ENCODE measurements around the gene NCOA3. TPM values are rescaled to one million over a fixed set of nuclear protein-coding genes. Genes with fewer than 3 reads are reported as not detected.

Gene NCOA3
- polyA plus RNA-seq, 3 donors: 13.5 to 21.8 (median 21.3) TPM

DNA sequence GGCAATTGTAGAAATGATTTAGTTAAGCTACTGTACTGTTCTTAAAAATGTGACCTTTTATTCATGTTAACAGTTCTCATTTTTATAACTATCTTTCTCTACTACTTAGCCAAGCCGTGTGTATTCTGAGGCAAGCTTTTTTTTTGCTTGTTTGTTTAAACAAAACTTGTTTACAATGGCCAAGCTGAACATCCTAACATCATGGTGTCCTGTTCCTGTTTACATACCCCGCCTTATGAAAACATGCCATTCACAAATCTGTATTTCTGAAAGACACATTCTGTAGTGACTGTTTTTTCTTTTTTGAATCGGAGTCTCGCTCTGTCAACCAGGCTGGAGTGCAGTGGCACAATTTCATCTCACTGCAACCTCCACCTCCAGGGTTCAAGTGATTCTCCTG is 140.9 kb downstream of the NCOA3 start:
- no peak overlapping the region for H3K4me3 ChIP-seq (replicated peaks in 1 of 3; ENCODE audit: low read depth in 2 of 3, low read length in 3 of 3)
- no peak overlapping the region for H2AFZ ChIP-seq (ENCODE audit: insufficient read depth, low read depth, low read length, poor library complexity, severe bottlenecking)
- Mint-ChIP-seq H3K4me3 (no peak overlapping the region), H3K27ac (peak overlapping the region in 1 of 7 donors; percentile 30), H3K36me3 (peaks cover 76 to 94% of the 10 kb centered on the region in 2 donors), H3K27me3 (ENCODE audit: low read depth in 3 of 3) (no peaks in the 10 kb centered on the region), H3K4me1 (no peaks in the 10 kb centered on the region), H3K9me3 (peaks cover 0 to 2% (median 0%) of the 10 kb centered on the region in 7 donors)
- peaks cover 62% of the 10 kb centered on the region for H4K20me1 ChIP-seq (ENCODE audit: insufficient read depth, low read length)
- H3K36me3 ChIP-seq (replicated peaks in 1 of 2; ENCODE audit: control insufficient read depth in 1 of 2, insufficient read depth in 2 of 2, low read length in 2 of 2): peaks cover 69 to 99% of the 10 kb centered on the region in 2 donors
- no peak overlapping the region for H3K27ac ChIP-seq (ENCODE audit: low read depth in 1 of 2, low read length in 2 of 2)
- H3K9ac ChIP-seq (ENCODE audit: insufficient read depth, low read length, poor library complexity, severe bottlenecking): no peak overlapping the region
- no peaks in the 10 kb centered on the region for H3K4me1 ChIP-seq (ENCODE audit: control insufficient read depth in 1 of 2, insufficient read depth in 2 of 2, low read length in 2 of 2)
- 100% methylated on average over 2 of the region's 4 CpGs for WGBS (ENCODE audit: insufficient coverage)
- H3K9me3 ChIP-seq (replicated peaks in 1 of 2; ENCODE audit: control insufficient read depth in 1 of 2, insufficient read depth in 1 of 2, low read length in 2 of 2): no peaks in the 10 kb centered on the region
- H3K4me2 ChIP-seq (replicated peaks; ENCODE audit: extremely low read depth, low read length, poor library complexity, severe bottlenecking): no peak overlapping the region
- no peaks in the 10 kb centered on the region for H3K27me3 ChIP-seq (ENCODE audit: control insufficient read depth in 2 of 2, insufficient read depth in 2 of 2, low read length in 2 of 2)
- DNase-seq: no peak
- intact Hi-C loops (cut with micrococcal nuclease): no loop called here
- no peak for TF ChIP-seq CTCF (IDR thresholded peaks at IDR 0.05)
- H3K79me2 ChIP-seq (ENCODE audit: insufficient read depth, low read length): no peaks in the 10 kb centered on the region

DNA sequence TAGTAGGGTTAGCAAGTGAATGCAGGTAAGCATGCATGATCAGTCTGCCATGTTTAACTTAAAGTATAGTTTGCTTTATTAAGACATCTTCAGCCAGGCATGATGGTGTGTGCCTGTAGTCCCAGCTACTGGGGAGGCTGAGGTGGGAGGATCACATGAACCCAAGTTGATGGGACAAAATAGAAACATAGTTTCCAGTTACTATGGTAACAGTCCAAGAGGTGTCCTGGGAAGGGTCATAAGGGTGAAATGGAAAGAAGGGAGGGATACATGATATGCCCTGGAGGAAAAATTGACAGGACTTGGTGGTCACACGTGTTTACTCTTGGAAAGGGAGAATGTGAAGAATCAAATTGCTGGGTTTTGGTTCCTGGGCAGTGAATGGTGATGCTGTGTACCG is 143.9 kb downstream of the NCOA3 start:
- Histone ChIP-seq H3K27ac (ENCODE audit: low read depth in 1 of 2, low read length in 2 of 2) (no peak overlapping the region), H3K4me3 (replicated peaks in 1 of 3; ENCODE audit: low read depth in 2 of 3, low read length in 3 of 3) (no peak overlapping the region), H3K4me1 (ENCODE audit: control insufficient read depth in 1 of 2, insufficient read depth in 2 of 2, low read length in 2 of 2) (no peaks in the 10 kb centered on the region), H3K4me2 (replicated peaks; ENCODE audit: extremely low read depth, low read length, poor library complexity, severe bottlenecking) (no peak overlapping the region), H3K36me3 (replicated peaks in 1 of 2; ENCODE audit: control insufficient read depth in 1 of 2, insufficient read depth in 2 of 2, low read length in 2 of 2) (peaks cover 62 to 98% of the 10 kb centered on the region in 2 donors), H2AFZ (ENCODE audit: insufficient read depth, low read depth, low read length, poor library complexity, severe bottlenecking) (no peak overlapping the region), H3K9me3 (replicated peaks in 1 of 2; ENCODE audit: control insufficient read depth in 1 of 2, insufficient read depth in 1 of 2, low read length in 2 of 2) (no peaks in the 10 kb centered on the region), H3K9ac (ENCODE audit: insufficient read depth, low read length, poor library complexity, severe bottlenecking) (no peak overlapping the region), H4K20me1 (ENCODE audit: insufficient read depth, low read length) (peaks cover 87% of the 10 kb centered on the region), H3K79me2 (ENCODE audit: insufficient read depth, low read length) (no peaks in the 10 kb centered on the region), H3K27me3 (ENCODE audit: control insufficient read depth in 2 of 2, insufficient read depth in 2 of 2, low read length in 2 of 2) (no peaks in the 10 kb centered on the region)
- peak overlapping the region in 3 of 7 donors; percentile 21 to 84 (median 36) for H3K27ac Mint-ChIP-seq
- no peaks in the 10 kb centered on the region for H3K4me1 Mint-ChIP-seq
- intact Hi-C loops (cut with micrococcal nuclease): no loop called here
- no peak overlapping the region for H3K4me3 Mint-ChIP-seq
- peaks cover 0 to 2% (median 0%) of the 10 kb centered on the region in 7 donors for H3K9me3 Mint-ChIP-seq
- H3K27me3 Mint-ChIP-seq (ENCODE audit: low read depth in 3 of 3): no peaks in the 10 kb centered on the region
- no peak for DNase-seq
- peaks cover 71 to 92% of the 10 kb centered on the region in 2 donors for H3K36me3 Mint-ChIP-seq
- WGBS (ENCODE audit: insufficient coverage): 100% methylated on average over 1 of the region's 2 CpGs
- no peak for TF ChIP-seq CTCF (IDR thresholded peaks at IDR 0.05)

All from CD14-positive monocyte (primary cell).